GM21423 (cell line): ENCODE results near the gene EML6.
"Not testable (repeated sequence)": the region's sequence is repeated elsewhere in the genome, so short reads cannot be mapped to it uniquely, and the experiment has no call there.

Source experiments
- ATAC-seq: cut with Tn5 transposase; IDR thresholded peaks from one replicate; pipeline ENCODE4 v1.9.1; 2021; ENCODE audit warnings: mild to moderate bottlenecking, moderate library complexity; ENCODE audit not compliant: unreplicated experiment

The EML6 gene

DNA sequence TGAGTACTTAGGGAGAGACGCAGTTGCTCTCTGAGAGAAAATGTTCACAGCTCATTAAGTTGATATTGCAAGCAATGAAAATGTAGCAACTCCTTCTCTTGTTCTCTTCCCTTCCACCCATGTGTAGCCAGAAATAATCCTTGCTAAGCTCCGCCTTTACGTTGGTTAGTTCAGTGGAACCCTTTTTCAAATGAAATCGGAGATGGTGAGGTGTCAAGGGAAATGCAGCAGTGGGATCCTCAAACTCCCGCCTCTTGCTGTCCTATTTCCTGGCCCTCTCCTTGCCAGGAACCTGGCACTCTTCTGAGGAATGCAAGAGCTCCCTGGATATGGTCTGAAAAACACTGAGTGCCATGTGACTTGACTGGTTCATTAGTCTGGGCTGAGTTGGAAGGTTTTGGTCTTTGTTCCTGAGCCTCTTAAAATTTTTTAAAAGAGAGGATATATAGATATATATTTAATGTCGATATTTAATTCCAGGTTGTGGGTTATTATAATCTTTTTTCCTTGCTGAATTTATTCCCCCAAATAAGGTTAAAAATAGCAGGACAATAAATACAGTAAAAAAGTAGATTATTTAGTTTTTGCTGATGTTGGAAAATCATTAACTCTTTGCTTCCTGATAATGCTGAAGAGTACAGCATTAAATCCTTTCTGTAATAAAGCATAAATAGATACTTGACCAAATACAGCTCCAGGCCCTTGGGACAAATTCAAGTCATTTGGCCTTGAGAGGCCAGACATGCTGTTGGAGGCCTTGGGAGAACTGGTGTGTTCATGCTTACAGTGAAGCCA, 116.2 kb downstream of the EML6 start:
- ATAC-seq, result no peak

DNA sequence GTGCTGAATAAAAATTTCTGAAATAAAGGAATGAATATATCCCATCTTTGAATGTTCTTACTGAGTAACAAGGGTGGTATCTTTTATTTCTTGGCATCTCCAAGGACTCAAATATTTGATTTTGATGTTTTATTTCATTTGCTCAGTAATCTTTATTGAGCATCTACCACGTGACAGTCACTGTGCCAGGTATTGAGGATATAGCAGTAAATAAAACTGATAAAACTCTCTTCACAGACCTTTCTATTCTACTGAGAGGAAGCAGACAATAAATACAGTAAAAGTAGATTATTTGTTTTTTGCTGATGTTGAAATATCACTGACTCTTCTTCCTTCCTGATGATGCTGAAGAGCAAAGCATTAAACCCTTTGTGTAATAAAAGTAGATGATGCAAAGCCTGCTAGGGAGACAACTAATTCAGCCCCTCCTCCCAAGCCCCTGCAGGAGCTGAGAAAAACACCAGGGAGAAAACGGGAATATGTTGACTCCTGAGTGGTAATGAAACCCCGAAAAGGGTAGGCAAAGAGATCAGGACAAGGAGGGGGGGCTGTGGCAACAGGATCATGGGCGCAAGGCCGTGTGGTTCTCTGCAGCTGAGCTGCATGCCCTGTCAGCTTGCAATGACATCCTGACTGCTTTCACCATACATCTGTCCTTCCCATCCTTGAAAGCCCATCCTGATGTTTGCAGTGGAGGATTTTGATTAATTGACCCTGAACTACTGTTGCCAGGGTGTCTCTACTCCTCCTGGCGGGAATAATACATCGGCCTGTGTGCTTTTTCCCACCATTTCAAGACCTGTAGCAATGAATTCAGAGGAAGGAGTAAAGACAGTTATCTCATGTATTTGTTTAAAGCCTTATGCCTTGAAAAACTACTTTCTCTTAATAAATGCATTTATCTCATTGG, 117.4 kb downstream of the EML6 start:
- ATAC-seq, result no peak

DNA sequence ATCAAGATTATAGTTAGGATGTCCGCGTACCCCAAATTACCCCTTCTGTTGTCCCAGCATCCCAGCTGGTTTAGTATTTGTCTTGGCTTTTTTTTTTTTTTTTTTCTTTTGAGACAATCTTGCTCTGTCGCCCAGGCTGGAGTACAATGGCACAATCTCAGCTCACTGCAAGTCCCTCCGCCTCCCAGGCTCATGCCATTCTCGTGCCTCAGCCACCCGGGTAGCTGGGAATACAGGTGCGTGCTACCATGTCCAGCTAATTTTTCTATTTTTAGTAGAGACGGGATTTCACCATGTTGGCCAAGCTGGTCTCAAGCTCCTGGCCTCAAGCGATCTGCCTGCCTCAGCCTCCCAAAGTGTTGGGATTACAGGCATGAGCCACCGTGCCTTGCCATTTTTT, 118.0 kb downstream of the EML6 start:
- ATAC-seq, result not testable (repeated sequence)

GRCh38 chr2:54845094-54845493, 121.6 kb downstream of the EML6 start:
- ATAC-seq, result no peak

DNA sequence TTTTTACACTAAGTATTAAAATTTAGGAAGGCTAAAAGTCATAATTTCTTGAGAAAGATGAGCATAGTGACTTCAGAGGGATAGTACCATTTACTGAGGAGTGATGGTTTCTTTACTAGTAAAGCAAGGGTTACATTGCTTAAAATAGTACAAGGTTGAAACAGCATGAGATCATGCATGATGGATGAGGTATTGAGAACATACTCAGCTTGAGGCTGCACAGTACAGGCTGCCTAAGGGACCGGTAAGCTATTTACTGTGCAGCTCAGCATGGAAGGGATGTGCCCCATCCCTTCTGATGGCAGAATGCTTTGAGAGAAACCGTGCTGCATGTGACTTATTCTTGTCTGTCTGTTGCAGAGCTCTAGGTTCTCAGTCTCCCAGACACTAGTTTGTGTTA, 122.1 kb downstream of the EML6 start:
- ATAC-seq, result no peak

GRCh38 chr2:54850171-54851122, 127.0 kb downstream of the EML6 start:
- no peak for ATAC-seq

GRCh38 chr2:54853616-54854310, 130.3 kb downstream of the EML6 start:
- ATAC-seq, result no peak

DNA sequence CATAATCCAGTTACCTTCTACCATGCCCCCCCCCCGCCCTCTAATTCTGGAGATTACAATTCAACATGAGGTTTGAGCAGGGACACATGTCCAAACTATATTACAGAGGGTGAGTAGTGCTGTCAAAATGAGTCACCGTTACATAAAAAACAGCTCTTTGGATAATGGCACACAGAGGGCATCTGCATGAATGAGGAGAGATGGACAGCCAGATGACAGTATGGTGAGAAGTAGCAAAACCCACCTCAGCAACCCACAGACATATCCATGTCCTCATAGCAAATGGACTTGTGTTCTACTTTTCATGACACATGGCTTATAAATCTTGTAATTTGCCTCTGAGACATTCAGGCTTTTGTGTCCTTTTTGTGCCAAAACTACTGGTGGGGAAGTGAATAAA, 132.0 kb downstream of the EML6 start:
- ATAC-seq, result no peak

DNA sequence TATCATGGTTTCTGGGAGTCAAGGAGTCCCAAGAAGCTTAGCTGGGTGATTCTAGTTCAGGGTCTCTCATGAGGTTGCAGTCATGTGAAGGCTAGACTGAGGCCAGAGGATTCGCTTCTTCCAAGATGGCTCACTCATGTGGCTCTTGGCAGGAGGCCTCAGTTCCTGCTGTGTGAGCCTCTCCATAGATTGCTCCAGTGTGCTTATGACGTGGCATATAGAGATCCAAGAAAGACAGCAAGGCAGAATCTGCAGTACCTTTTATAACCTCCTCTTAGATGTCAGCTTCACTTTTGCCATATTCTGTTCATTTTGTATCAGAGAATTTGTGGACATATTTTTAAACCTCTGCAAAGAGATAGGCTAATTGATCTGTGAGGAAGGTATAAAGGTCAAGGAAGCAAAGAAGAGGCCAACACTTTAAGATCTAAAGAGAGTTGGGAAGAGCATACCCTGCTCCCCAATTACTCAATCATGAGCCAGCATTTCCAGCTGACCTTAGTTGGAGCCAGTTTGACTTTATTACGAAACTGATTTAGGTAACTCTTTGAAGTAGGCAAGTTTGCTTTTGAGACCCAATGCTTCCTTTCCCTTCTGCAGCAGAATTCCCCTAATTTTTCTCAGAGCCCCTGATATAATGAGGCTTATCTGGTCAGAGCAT, 134.7 kb downstream of the EML6 start:
- ATAC-seq, result no peak

- ATAC-seq, result no peak
Measured at GRCh38 chr2:54859416-54859815, 136.0 kb downstream of the EML6 start.

DNA sequence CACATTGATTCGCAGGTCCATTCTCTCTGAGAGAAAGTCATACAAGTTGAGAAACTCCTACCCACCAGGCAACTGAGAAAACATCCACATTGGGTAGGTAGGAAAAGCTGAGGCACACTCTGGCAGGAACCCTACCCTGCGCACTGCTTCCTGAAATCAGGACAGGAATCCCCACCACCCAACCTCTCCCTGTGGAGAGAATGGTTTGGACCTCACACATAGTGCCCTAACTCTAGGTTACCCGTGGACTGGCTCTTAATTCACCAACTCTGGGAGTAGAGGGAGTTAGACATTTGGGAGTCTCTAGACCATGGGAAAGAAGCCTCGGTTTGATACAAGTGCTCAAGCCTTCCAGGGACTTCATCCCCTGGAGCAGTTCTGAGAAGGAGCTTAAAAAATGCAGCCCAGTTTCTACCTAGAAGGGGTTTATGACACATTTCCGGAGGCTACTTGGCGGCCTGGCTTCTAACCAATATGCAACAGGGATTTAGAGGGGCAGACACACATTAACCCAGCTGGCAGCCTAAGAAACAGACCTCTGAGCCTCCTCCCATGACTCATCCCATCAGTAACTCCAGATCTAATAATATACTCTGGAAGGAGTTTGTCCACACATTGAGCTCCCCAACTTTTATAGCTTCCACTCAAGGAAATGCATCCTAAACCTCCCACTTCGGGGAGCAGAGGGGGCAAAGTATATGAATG, 136.7 kb downstream of the EML6 start:
- ATAC-seq, result no peak

GRCh38 chr2:54862229-54862628, 138.8 kb downstream of the EML6 start:
- no peak for ATAC-seq

DNA sequence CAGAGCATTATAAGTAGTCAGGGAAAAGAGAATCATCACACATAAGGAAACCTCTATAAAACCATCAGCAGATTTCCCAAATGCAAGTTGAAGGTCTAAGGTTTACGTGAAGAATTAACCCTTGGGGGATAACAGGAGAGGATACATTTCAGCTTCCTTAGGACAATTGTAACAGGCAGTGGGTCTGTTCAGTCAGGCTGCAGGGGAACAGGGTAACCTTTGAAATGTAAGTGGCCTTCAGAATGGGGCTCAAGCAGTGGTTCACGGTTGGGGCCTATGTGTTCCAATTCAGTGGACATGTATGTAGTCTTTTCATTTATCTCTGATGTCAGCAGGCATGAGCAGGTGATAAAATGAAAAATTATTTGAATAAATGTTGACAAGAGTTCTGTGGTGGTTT, 139.3 kb downstream of the EML6 start:
- ATAC-seq, result no peak

DNA sequence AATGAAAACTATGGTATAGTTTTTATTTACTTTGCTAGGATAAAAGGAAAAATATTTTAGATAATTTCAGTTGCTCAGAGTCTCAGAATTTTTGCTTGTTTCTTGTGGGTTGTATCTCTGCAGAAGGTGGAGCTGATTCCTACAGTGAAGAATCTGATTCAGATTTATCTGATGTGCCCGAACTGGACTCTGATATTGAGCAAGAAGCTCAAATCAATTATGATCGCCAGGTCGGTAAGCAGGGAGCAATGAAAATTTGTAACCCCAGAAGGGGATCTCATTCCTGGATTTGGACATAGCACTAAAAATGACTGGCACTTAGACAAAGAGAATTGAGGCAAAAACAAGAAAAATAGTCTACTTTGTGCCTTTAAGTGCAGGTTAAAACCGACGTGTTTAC, 140.2 kb downstream of the EML6 start:
- no peak for ATAC-seq

DNA sequence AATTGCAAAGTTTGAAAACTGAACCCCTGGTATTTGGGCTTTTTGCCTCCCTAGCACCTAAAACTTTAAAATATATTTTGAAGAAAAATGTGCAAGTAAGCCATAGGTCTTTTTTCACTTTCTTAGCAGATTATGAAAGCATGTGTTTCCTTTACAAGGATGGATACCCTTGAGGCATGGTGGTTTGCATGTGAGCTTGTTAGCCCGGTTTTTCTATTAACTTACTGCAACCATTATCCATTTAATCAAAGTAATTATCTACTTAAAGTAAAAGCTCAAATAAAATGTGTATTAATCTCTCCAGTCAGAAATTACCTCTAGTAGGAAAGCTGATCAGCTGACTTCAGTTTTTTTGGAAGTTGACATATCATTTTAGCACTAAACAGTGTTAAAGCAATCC, 140.6 kb downstream of the EML6 start:
- ATAC-seq, result no peak

GRCh38 chr2:54864727-54865126, 141.3 kb downstream of the EML6 start:
- ATAC-seq, result no peak

GRCh38 chr2:54866179-54866578, 142.7 kb downstream of the EML6 start:
- ATAC-seq, result no peak

- peak; percentile 83 for ATAC-seq
Measured at GRCh38 chr2:54866868-54867267, 143.4 kb downstream of the EML6 start.

GRCh38 chr2:54867457-54867856, 144.0 kb downstream of the EML6 start:
- ATAC-seq, result peak; percentile 57
